Naive thymus-derived CD8-positive, alpha-beta T cell (primary cell): Measurements from ENCODE around the gene UBE2G2. TPM values are rescaled to one million over a fixed set of nuclear protein-coding genes. Genes with fewer than 3 reads are reported as not detected.

Experiments used
- ATAC-seq, 2 donors: fragments of 150-1000 bp; cut with Tn5 transposase in 1 of 2; sonication (Bioruptor Pico), chemical (Tn5 transposase) in 1 of 2; 1 replicate in 1 of 2; 2 replicates in 1 of 2; pipeline ENCODE4 v1.10.0; 2021; ENCODE audit warnings: mild to moderate bottlenecking in 2 of 2, moderate library complexity in 2 of 2
- POLR2A ChIA-PET: fragments of 350-600 bp; sonication (Branson Sonifier 250); formaldehyde crosslinking; loops from one replicate; lab custom pipeline; 2021; ENCODE audit warnings: antibody characterized with exemption; lab: Charles Lee
- DNase-seq, 10 donors: peaks; one replicate each; pipeline versions ENCODE4 v3.0.0 to v3.0.0-alpha.2; 2020 to 2022
- H3K27ac Mint-ChIP-seq, 10 donors: one replicate each; pipeline ENCODE4 v1.8.0; 2020 to 2022; ENCODE audit warnings: mild to moderate bottlenecking in 10 of 10, mixed read lengths in 10 of 10, moderate library complexity in 4 of 10, inconsistent platforms in 1 of 10
- H3K27me3 Mint-ChIP-seq, 5 donors: one replicate each; pipeline ENCODE4 v1.8.0; 2021 to 2022; ENCODE audit warnings: mixed read lengths in 5 of 5
- H3K36me3 Mint-ChIP-seq, 3 donors: one replicate each; pipeline ENCODE4 v1.8.0; 2020 to 2022; ENCODE audit warnings: mixed read lengths in 3 of 3, mild to moderate bottlenecking in 2 of 3, inconsistent platforms in 1 of 3
- H3K4me1 Mint-ChIP-seq, 4 donors: one replicate each; pipeline ENCODE4 v1.8.0; 2021 to 2022; ENCODE audit warnings: mixed read lengths in 4 of 4
- H3K4me3 Mint-ChIP-seq, 10 donors: one replicate each; pipeline ENCODE4 v1.8.0; 2020 to 2022; ENCODE audit warnings: mild to moderate bottlenecking in 10 of 10, mixed read lengths in 10 of 10, moderate library complexity in 6 of 10, inconsistent platforms in 1 of 10
- H3K9me3 Mint-ChIP-seq, 9 donors: one replicate each; pipeline ENCODE4 v1.8.0; 2020 to 2022; ENCODE audit warnings: mixed read lengths in 9 of 9, mild to moderate bottlenecking in 3 of 9, inconsistent platforms in 1 of 9, moderate library complexity in 1 of 9
- polyA plus RNA-seq, 3 donors: library from polyadenylated mRNA; unstranded; fragments of 300-500 nt; fragmentation: Illumina TruSeq; gene quantifications; one replicate each; pipeline ENCODE4 v1.2.3, GENCODE V29; 2021
- total RNA-seq, 8 experiments: library from RNA in 2 of 8; stranded (reverse) in 2 of 8; gene quantifications; one replicate each; pipeline ENCODE4 v1.2.3 and lab custom pipeline; 2021 to 2026

The UBE2G2 gene
- total and polyA plus RNA-seq, 5 experiments from 2014 or later = 56.2 to 186 (median 72.8) TPM

DNA sequence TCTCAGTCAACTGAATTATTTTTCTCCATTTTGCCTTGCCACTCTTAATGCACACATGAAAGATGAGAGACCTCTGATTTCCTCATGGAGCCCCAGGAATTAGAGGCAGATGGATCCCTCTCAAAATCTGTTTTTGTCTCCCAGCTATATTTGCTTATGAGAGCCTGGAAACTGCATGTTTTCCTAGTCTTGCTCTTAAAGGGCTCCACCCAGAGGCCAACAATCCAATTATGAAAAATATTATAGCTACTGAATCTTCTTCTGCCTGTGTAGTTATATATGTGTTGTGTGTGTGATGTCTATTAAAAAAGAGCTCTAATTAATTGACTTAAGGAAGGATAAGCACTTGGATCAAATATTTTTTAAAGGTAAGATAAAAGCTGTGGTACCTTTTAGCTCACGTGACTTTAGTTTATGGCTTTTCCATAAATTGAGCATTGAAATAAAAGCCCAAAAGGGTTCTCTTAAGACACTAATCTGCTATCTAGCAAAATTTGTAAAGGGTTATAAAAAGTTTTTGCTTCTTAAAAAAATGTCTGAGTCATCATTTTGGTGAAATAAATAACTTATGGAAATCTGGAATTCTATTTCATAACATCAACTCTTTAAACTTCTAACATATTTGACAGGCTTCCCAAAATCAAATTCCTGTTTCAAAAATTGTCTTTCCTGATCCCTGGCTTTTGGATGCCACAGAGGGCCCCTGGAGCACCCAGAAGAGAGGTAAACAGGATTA lies 59.0 kb downstream of the UBE2G2 start:
- POLR2A ChIA-PET = interaction anchor here (1.7 kb wide), 1 partner anchor 232 kb away, joined by 12 read pairs; no protein-coding TSS in a partner anchor
- Mint-ChIP-seq H3K4me1 (peaks cover 4 to 11% (median 6%) of the 10 kb centered on the region in 4 donors), H3K36me3 (peaks cover 0 to 8% (median 3%) of the 10 kb centered on the region in 3 donors), H3K27ac (peak overlapping the region in 8 of 10 donors; percentile 40 to 93 (median 65)), H3K9me3 (peaks cover 0 to 26% (median 2%) of the 10 kb centered on the region in 9 donors), H3K4me3 (no peak overlapping the region), H3K27me3 (peaks cover 0 to under 1% (median 0%) of the 10 kb centered on the region in 5 donors)
- DNase-seq (peak in 3 of 10 donors; percentile 43 to 54 (median 46)), ATAC-seq (peak in 1 of 2 donors; percentile 53)

DNA sequence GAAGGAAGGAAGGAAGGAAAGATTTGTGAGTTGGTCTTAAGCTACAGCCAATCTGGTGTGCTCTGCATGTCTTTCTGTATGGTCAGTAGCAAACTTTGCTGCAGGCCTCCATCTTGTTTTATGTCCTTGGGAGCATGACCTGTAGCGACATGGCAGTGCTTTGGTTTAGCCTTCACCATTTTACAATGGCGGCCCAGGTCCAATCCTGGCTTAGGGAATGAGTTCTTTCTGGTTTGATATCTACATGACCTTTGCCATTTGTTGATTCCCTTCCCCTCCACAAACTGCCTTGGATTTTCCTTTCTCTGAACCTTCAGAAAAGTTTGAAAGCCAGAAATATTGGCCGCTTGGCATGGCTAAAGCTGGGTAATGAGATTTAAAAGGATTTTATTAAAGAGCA lies 59.7 kb downstream of the UBE2G2 start:
- DNase-seq (no peak), ATAC-seq (no peak)
- H3K36me3 Mint-ChIP-seq = peaks cover 0 to 9% (median 4%) of the 10 kb centered on the region in 3 donors
- POLR2A ChIA-PET = interaction anchor here (1.7 kb wide), 1 partner anchor 231 kb away, joined by 12 read pairs; no protein-coding TSS in a partner anchor
- H3K9me3 Mint-ChIP-seq = peaks cover 0 to 32% (median 2%) of the 10 kb centered on the region in 9 donors
- H3K4me3 Mint-ChIP-seq = no peak overlapping the region
- peaks cover 4 to 11% (median 7%) of the 10 kb centered on the region in 4 donors for H3K4me1 Mint-ChIP-seq
- H3K27me3 Mint-ChIP-seq = no peaks in the 10 kb centered on the region
- H3K27ac Mint-ChIP-seq = peak overlapping the region in 2 of 10 donors; percentile 79 to 93

DNA sequence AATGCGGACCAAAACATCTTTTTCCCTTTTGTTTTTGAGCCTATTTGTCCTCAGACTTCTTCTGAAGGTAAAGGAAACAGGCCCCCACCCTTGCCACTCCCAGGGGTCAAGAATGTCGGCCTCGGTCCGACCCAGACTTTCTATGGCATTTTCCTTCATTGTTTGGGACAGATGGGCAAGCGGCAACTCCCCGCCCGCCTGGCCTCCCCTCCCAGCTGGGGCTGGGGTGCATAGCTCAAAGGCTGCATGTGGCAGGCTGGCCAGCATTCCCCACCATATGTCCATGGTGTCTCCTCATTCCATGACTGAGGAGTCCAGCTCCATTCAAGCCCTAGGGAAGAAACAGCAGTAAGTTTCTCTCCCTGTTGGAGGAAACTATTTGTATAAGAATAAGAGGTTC lies 60.9 kb downstream of the UBE2G2 start:
- Mint-ChIP-seq H3K27ac (peak overlapping the region in 4 of 10 donors; percentile 14 to 81 (median 40)), H3K9me3 (peaks cover 0 to 32% (median 2%) of the 10 kb centered on the region in 9 donors), H3K27me3 (no peaks in the 10 kb centered on the region), H3K4me3 (no peak overlapping the region), H3K36me3 (peaks cover 0 to 9% (median 4%) of the 10 kb centered on the region in 3 donors), H3K4me1 (peaks cover 4 to 11% (median 7%) of the 10 kb centered on the region in 4 donors)
- POLR2A ChIA-PET = interaction anchor here (0.7 kb wide), 1 partner anchor 237 kb away, joined by 3 read pairs; no protein-coding TSS in a partner anchor
- DNase-seq (no peak), ATAC-seq (no peak)

DNA sequence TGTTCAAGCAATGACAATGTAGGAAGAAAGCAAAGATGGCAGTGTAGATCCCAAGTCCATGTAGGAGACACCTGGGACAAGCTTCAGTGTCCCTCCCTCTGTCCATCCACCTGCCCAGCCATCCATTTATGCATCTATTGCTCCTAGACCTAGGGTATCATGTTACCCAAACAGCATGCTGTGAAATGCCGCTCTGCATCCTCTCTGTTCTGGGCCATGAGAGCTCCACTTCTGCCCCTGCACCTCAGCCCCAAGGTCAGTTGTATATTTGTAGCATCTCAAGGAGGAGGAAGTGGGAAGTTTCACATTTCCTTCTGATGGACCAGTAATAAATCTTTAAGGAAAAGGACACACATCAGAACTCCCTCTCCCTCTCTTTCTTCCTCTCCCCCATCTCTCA lies 62.3 kb downstream of the UBE2G2 start:
- ATAC-seq = no peak
- peaks cover 0 to 32% (median 2%) of the 10 kb centered on the region in 9 donors for H3K9me3 Mint-ChIP-seq
- H3K4me1 Mint-ChIP-seq = peaks cover 4 to 11% (median 7%) of the 10 kb centered on the region in 4 donors
- POLR2A ChIA-PET = interaction anchor here (1.2 kb wide), 1 partner anchor 26 kb away, joined by 3 read pairs; no protein-coding TSS in a partner anchor
- peaks cover 0 to 9% (median 4%) of the 10 kb centered on the region in 3 donors for H3K36me3 Mint-ChIP-seq
- no peak for DNase-seq
- peak overlapping the region in 3 of 10 donors; percentile 34 to 81 (median 48) for H3K27ac Mint-ChIP-seq
- H3K27me3 Mint-ChIP-seq = no peaks in the 10 kb centered on the region
- no peak overlapping the region for H3K4me3 Mint-ChIP-seq

DNA sequence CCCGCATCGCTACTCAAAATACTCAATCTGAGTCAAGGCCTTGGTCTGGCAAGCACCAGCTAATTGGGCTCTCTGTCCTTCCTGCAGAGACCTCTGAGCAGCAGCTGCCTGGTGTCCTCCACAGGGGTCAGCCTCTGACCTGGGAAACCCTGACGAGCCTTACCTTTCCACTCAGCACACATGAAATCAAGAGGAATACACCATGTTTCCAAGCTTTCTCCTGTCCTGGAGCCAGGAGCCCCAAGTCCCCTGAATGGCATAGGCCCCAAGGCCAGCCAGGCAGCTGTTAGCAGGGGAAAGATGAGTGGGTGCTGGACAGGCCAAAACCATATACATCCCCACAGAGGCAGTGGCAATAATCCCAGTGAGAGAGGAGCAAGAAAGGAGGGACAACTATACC lies 63.0 kb downstream of the UBE2G2 start:
- DNase-seq = no peak
- Mint-ChIP-seq H3K4me1 (peaks cover 4 to 11% (median 7%) of the 10 kb centered on the region in 4 donors), H3K27ac (peak overlapping the region in 1 of 10 donors; percentile 43), H3K9me3 (peaks cover 0 to 32% (median 2%) of the 10 kb centered on the region in 9 donors), H3K4me3 (no peak overlapping the region), H3K27me3 (no peaks in the 10 kb centered on the region), H3K36me3 (peaks cover 0 to 9% (median 4%) of the 10 kb centered on the region in 3 donors)
- POLR2A ChIA-PET = no interaction called here
- no peak for ATAC-seq

DNA sequence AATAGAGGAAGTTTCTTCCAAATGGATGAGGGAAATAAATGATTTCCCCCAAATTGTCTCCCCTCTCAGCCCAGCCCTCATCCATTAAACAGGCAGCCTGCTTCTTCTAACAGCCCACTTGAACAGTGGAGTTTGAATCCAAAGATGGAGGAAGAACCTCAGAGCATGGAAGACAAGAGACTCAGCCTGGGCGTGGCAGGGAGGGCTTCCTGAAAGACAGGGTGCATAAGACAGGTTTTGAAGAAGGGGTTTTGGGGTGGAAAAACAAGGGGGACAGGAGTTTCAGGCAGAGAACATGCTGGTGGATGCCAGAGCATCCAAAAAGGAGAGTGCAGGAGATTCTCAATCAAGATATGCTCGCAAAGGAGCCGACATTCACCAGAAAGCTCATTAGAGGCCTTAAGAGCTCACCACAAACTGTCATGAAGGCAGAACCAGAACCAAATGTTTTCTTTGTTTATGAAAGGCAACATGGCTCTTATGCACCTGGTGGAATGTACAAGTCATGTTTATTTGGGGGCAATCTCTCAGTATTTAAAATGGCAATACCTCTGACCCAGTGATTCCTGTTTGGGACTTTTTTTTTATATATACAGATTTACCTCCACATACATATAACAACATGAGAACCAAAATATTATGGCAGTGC lies 63.8 kb downstream of the UBE2G2 start:
- H3K9me3 Mint-ChIP-seq = peaks cover 0 to 32% (median 2%) of the 10 kb centered on the region in 9 donors
- H3K27me3 Mint-ChIP-seq = no peaks in the 10 kb centered on the region
- H3K27ac Mint-ChIP-seq = peak overlapping the region in 4 of 10 donors; percentile 10 to 82 (median 70)
- ATAC-seq = no peak
- H3K4me1 Mint-ChIP-seq = peaks cover 4 to 11% (median 7%) of the 10 kb centered on the region in 4 donors
- no peak overlapping the region for H3K4me3 Mint-ChIP-seq
- POLR2A ChIA-PET = no interaction called here
- DNase-seq = peak in 1 of 10 donors; percentile 23
- H3K36me3 Mint-ChIP-seq = peaks cover 0 to 9% (median 4%) of the 10 kb centered on the region in 3 donors

DNA sequence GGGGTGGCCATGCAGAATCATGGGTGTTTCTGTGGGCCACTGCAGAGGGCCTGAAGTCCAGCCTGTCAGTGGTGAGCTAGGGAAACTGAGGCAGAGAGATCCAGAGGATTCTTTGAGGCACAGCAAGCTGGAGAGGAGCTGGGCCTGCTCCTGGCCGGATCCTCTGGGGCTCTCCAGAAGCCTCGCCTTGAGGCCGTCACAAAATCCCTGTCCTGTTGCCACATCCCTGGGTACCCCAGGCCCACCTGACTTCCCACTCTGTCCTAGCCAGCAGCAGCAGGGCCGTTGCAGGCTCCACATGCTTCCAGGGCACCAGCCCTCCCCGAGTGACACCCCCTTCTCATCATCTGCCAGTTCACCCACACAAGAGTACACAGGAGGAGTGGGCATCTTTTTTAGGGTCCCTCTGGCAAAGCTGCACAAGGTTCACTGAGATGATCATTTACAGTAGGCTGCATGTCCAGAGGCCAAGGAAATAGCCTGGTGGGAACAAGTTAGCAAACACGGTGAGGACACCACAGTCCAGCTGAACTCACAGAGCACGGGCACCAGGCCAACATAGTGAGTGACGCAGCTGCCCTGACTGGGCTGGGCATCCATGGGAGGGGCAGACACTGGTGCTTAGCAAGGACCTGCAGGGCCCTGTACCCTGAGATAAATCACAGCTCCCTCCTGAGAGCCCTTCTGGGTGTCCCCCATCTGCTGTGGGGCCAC lies 65.2 kb downstream of the UBE2G2 start:
- H3K27ac Mint-ChIP-seq = peak overlapping the region in 1 of 10 donors; percentile 18

DNA sequence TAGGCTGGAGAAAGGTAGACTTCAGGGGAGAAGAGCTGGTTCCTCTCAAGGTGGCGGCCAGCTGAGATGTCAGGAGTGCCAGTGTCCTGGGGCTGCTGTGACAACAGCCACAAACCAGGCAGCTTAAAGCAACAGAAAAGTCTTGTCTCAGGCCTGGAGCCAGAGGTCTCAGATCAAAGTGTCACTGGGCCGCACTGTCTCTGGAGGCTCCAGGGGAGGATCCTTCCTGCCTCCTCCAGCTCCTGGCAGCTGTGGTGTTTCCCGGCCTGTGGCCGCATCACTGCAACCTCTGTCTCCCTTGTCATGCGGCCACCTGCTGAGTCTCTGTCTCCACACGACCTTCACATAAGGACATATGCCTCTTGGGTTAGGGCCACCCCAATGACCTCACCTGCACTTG lies 65.8 kb downstream of the UBE2G2 start:
- POLR2A ChIA-PET = no interaction called here
- H3K27me3 Mint-ChIP-seq = peaks cover 0 to 3% (median 0%) of the 10 kb centered on the region in 5 donors
- peaks cover 0 to 9% (median 4%) of the 10 kb centered on the region in 3 donors for H3K36me3 Mint-ChIP-seq
- DNase-seq (no peak), ATAC-seq (no peak)
- no peak overlapping the region for H3K4me3 Mint-ChIP-seq
- no peak overlapping the region for H3K27ac Mint-ChIP-seq
- peaks cover 0 to 32% (median 2%) of the 10 kb centered on the region in 9 donors for H3K9me3 Mint-ChIP-seq
- H3K4me1 Mint-ChIP-seq = peaks cover 0 to 5% (median 2%) of the 10 kb centered on the region in 4 donors

More for the DNA sequence above, 65.2 kb downstream of the UBE2G2 start:
- POLR2A ChIA-PET = interaction anchor here (0.6 kb wide), 1 partner anchor 38 kb away, joined by 3 read pairs; no protein-coding TSS in a partner anchor
- H3K27me3 Mint-ChIP-seq = peaks cover 0 to 3% (median 0%) of the 10 kb centered on the region in 5 donors
- no peak overlapping the region for H3K4me3 Mint-ChIP-seq
- ATAC-seq (no peak), DNase-seq (no peak)
- H3K36me3 Mint-ChIP-seq = peaks cover 0 to 9% (median 4%) of the 10 kb centered on the region in 3 donors
- H3K9me3 Mint-ChIP-seq = peaks cover 0 to 32% (median 2%) of the 10 kb centered on the region in 9 donors
- peaks cover 0 to 6% (median 3%) of the 10 kb centered on the region in 4 donors for H3K4me1 Mint-ChIP-seq

DNA sequence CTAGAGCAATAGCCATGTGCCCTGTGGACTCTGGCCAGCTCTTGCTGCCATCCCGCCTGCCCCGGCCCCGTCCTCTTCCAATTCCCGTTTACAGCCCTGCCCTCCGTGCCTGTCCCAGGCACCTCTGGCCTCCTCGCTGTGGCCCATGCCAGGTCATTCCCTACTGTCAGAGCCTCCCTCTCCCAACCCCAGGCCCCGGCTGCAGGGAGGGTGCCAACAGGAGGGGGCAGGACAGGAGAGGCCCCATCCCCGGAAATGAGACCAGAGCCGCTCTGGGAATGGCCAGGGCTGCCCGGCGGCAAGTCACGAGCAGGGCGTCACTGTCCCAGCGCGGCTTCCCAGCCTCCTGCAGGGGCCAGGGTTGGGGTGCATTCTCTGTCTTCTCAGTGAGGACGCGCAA lies 66.8 kb downstream of the UBE2G2 start:
- Mint-ChIP-seq H3K4me1 (peaks cover 0 to 5% (median 2%) of the 10 kb centered on the region in 4 donors), H3K9me3 (peaks cover 0 to 28% (median 2%) of the 10 kb centered on the region in 9 donors), H3K27ac (no peak overlapping the region), H3K36me3 (peaks cover 0 to 9% (median 4%) of the 10 kb centered on the region in 3 donors), H3K27me3 (peaks cover 0 to 3% (median 0%) of the 10 kb centered on the region in 5 donors), H3K4me3 (no peak overlapping the region)
- DNase-seq = no peak
- POLR2A ChIA-PET = no interaction called here
- no peak for ATAC-seq

DNA sequence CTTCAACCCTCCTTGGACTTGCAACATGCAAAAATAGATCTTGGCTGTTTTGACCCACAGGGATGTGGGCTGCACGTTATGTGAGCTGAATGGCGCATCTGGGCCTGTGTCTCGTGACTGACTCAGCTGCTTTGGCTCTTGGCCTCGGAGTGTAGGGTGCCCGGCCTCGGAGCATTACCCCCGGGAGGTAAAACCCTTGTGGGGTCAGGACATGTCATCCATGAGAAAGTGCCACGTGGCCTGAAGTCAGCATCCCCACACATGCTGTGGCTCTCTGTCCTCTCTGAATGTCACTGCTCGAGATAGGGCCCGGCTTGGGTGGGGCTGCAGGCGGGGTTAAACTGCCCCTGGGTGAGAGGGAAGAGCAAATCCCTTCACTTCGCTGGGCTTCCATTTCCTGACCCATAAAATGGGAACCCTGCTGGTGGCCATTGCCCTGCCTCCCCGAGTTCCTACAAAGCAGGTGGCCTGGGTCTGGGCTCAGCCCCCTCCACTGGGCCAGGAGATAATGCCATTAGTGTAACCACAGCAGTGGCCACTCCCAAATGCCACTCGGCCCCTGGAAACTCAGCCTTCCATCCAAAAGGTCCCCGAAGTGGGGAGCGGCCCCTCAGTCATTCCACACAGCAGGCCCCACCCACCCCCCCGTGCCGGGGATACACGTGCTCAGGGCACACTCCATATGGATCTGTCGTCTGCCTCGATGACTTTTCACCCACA lies 67.4 kb downstream of the UBE2G2 start:
- H3K27ac Mint-ChIP-seq = peak overlapping the region in 1 of 10 donors; percentile 34
- H3K27me3 Mint-ChIP-seq = peaks cover 0 to 3% (median 0%) of the 10 kb centered on the region in 5 donors
- POLR2A ChIA-PET = interaction anchor here (1.9 kb wide), 1 partner anchor 77 kb away, joined by 5 read pairs; the partner anchor contains the start of gene KRTAP12-3
- no peak for DNase-seq
- H3K9me3 Mint-ChIP-seq = peaks cover 0 to 22% (median 2%) of the 10 kb centered on the region in 9 donors
- peaks cover 0 to 5% (median 2%) of the 10 kb centered on the region in 4 donors for H3K4me1 Mint-ChIP-seq
- no peak overlapping the region for H3K4me3 Mint-ChIP-seq
- peaks cover 0 to 9% (median 4%) of the 10 kb centered on the region in 3 donors for H3K36me3 Mint-ChIP-seq
- no peak for ATAC-seq

DNA sequence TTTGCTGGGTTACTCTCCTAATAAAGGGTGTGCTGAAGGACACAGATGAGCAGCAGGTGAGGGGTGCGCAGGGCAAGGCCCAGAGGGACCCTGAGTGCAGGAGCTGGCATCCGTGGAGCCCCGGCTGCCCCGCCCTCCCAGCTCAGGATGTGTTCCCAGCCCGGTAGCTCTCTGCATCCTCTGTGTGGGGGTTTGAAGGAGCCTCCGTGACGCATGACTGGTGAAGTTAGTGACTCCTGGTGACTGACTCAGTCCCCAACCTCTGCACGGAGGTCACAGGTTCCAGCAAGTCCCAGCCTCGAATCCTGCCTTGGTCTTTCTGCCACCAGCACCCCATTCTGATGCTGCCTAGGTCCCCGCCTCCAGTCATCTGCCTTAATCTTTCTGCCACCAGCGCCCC lies 68.7 kb downstream of the UBE2G2 start:
- Mint-ChIP-seq H3K4me1 (peaks cover 0 to 5% (median 2%) of the 10 kb centered on the region in 4 donors), H3K4me3 (no peak overlapping the region), H3K36me3 (peaks cover 0 to 5% (median 4%) of the 10 kb centered on the region in 3 donors), H3K9me3 (peaks cover 0 to 12% (median 0%) of the 10 kb centered on the region in 9 donors), H3K27ac (no peak overlapping the region), H3K27me3 (peaks cover 0 to 3% (median 1%) of the 10 kb centered on the region in 5 donors)
- ATAC-seq (no peak), DNase-seq (no peak)
- POLR2A ChIA-PET = interaction anchor here (1.9 kb wide), 1 partner anchor 75 kb away, joined by 5 read pairs; the partner anchor contains the start of gene KRTAP12-3
